Progenitor cell of endocrine pancreas (in vitro differentiated cells): ENCODE data around the gene DOP1B. TPM values are rescaled to one million over a fixed set of nuclear protein-coding genes. Genes with fewer than 3 reads are reported as not detected.
A peak's percentile ranks its signal among the peaks of the same experiment; 100 is the strongest.

Source experiments
- DNase-seq: peaks from one replicate; pipeline ENCODE4 v3.0.0; 2021; ENCODE audit warnings: low spot score; ENCODE audit not compliant: unreplicated experiment
- H3K27ac Mint-ChIP-seq: 2 replicates; pipeline ENCODE4 v1.8.0; 2021; ENCODE audit warnings: mild to moderate bottlenecking, moderate library complexity, mixed read lengths
- H3K27me3 Mint-ChIP-seq: 2 replicates; pipeline ENCODE4 v1.8.0; 2021; ENCODE audit warnings: mixed read lengths
- H3K36me3 Mint-ChIP-seq: 2 replicates; pipeline ENCODE4 v1.8.0; 2022; ENCODE audit warnings: mixed read lengths; ENCODE audit not compliant: insufficient read depth
- H3K4me1 Mint-ChIP-seq: 2 replicates; pipeline ENCODE4 v1.8.0; 2021; ENCODE audit warnings: low read depth, mixed read lengths
- H3K4me3 Mint-ChIP-seq: 2 replicates; pipeline ENCODE4 v1.8.0; 2021; ENCODE audit warnings: low read depth, mild to moderate bottlenecking, moderate library complexity, mixed read lengths
- H3K9me3 Mint-ChIP-seq: 2 replicates; pipeline ENCODE4 v1.8.0; 2021; ENCODE audit warnings: low read depth, mixed read lengths
- CTCF ChIP-seq: fragments of 200-600 bp; sonication (generic); IDR thresholded peaks from one replicate; pipeline ENCODE4 v1.5.0; 2021; ENCODE audit warnings: antibody characterized with exemption, mild to moderate bottlenecking; ENCODE audit not compliant: unreplicated experiment
- total RNA-seq: library from RNA; stranded (reverse); gene quantifications from 2 replicates; pipeline ENCODE4 v1.2.1, GENCODE V29; 2021

The DOP1B gene
- total RNA-seq, 1 donor from 2014 or later = 57.4 TPM

DNA sequence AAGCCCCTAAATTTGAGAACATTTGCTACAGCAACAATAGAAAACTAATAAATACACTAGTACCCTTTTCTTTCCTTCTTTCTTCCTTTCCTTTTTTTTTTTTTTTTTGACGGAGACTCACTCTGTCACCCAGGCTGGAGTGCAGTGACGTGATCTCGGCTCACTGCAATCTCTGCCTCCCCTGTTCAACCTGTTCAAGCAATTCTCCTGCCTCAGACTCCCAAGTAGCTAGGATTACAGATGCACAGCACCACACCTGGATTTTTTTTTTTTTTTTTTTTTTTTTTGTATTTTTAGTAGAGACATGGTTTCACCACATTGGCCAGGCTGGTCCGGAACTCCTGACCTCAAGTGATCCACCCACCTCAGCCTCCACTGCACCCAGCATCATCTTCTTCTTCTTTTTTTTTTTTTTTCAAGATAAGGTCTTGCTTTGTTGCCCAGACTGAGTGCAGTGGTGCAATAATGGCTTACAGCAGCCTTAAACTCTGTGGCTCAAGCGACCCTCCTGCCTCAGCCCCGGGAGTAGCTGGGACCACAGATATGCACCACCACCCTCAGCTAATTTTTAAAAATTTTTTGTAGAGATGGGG is 41.4 kb upstream of the DOP1B start:
- no peak overlapping the region for H3K27ac Mint-ChIP-seq
- DNase-seq = no peak
- no peak overlapping the region for H3K4me3 Mint-ChIP-seq
- H3K9me3 Mint-ChIP-seq = no peaks in the 10 kb centered on the region
- peaks cover 3% of the 10 kb centered on the region for H3K27me3 Mint-ChIP-seq
- no peaks in the 10 kb centered on the region for H3K36me3 Mint-ChIP-seq
- no peak for TF ChIP-seq CTCF
- H3K4me1 Mint-ChIP-seq = peaks cover 7% of the 10 kb centered on the region

GRCh38 chr21:36117286-36117741 is 39.3 kb upstream of the DOP1B start:
- no peak for TF ChIP-seq CTCF
- Mint-ChIP-seq H3K4me3 (no peak overlapping the region), H3K36me3 (no peaks in the 10 kb centered on the region), H3K27ac (no peak overlapping the region), H3K9me3 (no peaks in the 10 kb centered on the region), H3K27me3 (peaks cover 3% of the 10 kb centered on the region), H3K4me1 (peaks cover 7% of the 10 kb centered on the region)
- no peak for DNase-seq

DNA sequence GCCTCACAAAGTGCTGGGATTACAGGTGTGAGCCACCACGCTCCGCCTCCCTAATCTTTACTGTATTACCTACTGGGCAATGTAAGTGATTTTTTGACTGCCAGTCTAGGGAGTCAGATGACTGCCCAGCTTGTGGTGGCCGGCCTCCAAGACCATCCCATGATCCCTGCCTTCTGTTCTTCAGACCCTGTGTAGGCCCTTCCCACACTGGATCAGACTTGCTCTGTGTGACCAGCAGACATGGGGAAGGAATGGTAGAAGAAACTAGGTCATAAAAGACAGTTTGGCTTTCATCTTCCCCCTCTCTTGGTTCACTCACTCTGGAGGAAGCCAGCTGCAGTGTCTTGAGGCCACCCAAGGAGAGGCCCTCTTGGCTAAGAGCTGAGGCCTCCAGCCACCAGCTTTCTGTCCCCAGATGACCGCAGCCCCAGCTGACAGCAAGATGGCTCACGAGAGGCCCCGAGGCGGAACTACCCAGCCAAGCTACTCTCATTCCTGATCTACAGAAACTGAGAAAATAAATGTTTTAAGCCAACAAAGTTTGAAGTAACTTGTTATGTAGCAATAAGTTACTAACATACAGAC is 36.2 kb upstream of the DOP1B start:
- no peaks in the 10 kb centered on the region for H3K4me1 Mint-ChIP-seq
- no peak for DNase-seq
- H3K27me3 Mint-ChIP-seq = no peaks in the 10 kb centered on the region
- no peak overlapping the region for H3K27ac Mint-ChIP-seq
- TF ChIP-seq CTCF = no peak
- no peak overlapping the region for H3K4me3 Mint-ChIP-seq
- H3K36me3 Mint-ChIP-seq = no peaks in the 10 kb centered on the region
- no peaks in the 10 kb centered on the region for H3K9me3 Mint-ChIP-seq

DNA sequence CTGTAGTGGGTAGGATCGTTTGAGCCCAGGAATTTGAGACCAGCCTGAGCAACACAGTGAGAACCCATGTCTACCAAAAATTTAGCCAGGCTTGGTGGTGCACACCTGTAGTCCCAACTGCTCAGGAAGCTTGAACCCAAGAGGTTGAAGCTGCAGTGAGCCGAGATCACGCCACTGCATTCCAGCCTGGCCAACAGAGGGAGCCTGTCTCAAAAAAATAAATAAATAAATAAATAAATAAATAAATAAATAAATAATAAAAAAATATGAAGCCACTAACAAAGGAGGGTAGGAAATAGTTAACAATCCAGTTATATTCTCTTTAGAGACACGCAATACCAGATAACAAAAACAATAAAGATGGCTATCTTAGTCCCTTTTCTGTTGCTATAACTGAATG is 33.6 kb upstream of the DOP1B start:
- Mint-ChIP-seq H3K27me3 (peaks cover 2% of the 10 kb centered on the region), H3K4me1 (peaks cover 5% of the 10 kb centered on the region), H3K27ac (no peak overlapping the region), H3K9me3 (no peaks in the 10 kb centered on the region), H3K4me3 (no peak overlapping the region), H3K36me3 (no peaks in the 10 kb centered on the region)
- no peak for DNase-seq
- peak; percentile 47 for TF ChIP-seq CTCF

- Mint-ChIP-seq H3K9me3 (no peaks in the 10 kb centered on the region), H3K27me3 (peaks cover 11% of the 10 kb centered on the region), H3K4me3 (no peak overlapping the region), H3K27ac (no peak overlapping the region), H3K4me1 (peaks cover 5% of the 10 kb centered on the region), H3K36me3 (no peaks in the 10 kb centered on the region)
- no peak for DNase-seq
- no peak for TF ChIP-seq CTCF
Observed at GRCh38 chr21:36124395-36124794, 32.2 kb upstream of the DOP1B start.
